COLO829 (cell line): Measurements from ENCODE around the gene SLC44A1.

Experiments used
- DNase-seq: peaks from one replicate; pipeline ENCODE4 v3.0.0; 2012; ENCODE audit warnings: low spot score

SLC44A1 gene

GRCh38 chr9:105473221-105473620 is 228.8 kb downstream of the SLC44A1 start:
- no peak for DNase-seq

DNA sequence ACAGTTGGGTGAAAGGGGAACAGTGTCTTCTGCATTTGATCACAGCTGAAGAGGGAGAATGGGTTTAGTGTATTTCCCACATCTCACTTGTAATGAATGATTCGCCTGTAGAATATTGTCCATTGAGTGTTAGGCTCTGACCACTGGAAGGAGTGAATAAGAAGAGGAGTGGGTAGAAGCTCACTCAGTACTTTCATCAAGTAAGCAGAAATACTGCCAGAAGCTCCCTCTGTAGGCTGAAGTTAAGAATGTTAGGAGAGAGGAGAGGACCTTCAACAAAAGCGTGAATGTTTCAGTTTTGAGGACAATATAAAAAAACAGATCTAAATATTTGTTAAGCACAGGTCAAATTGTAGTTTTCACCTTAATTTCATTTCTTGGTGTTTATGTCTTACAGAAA is 230.9 kb downstream of the SLC44A1 start:
- peak; percentile 20 for DNase-seq

- DNase-seq: no peak
Measured at GRCh38 chr9:105479846-105480245, 235.4 kb downstream of the SLC44A1 start.

- DNase-seq: no peak
Measured at GRCh38 chr9:105483618-105484017, 239.2 kb downstream of the SLC44A1 start.

DNA sequence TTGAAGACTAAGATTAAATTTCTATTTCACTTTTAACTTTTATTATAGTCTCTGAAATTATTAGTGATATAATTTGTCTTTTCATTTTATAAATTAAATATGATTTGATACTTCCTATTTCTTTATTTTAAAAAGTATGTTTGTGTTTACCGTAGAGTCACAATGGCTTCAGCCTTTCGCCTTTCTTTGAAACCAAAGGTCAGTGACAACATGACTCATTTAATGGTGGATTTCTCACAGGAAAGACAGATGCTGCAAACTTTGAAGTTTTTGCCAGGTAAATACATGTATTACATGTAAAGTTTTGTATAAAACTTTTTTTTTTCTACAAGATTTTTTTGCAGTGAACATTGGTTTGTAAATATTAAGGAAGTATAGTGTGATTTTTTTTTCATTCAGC is 239.8 kb downstream of the SLC44A1 start:
- no peak for DNase-seq

DNA sequence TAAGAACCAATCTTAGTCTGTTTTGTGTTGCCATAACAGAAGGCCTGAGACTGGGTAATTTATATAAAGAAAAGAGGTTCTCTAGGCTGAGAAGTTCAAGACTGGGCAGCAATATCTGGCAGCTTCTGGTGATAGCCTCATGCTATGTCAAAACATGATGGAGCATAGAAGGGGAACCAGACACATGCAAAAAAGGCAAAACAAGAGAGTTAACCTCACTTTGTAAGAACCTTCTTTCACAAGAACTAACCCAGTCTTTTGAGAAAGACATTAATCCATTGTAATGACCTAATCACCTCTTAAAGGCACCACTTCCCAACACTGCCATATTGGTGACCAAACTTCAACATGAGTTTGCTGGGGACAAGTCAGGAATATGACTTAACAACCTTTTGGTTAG is 240.7 kb downstream of the SLC44A1 start:
- DNase-seq: no peak
